GM21360 (cell line): ENCODE results near the gene GPR153.

ENCODE experiments used
- ATAC-seq: cut with Tn5 transposase; IDR thresholded peaks from one replicate; pipeline ENCODE4 v1.9.1; 2021; ENCODE audit warnings: mild to moderate bottlenecking, moderate library complexity; ENCODE audit not compliant: unreplicated experiment

Gene GPR153

DNA sequence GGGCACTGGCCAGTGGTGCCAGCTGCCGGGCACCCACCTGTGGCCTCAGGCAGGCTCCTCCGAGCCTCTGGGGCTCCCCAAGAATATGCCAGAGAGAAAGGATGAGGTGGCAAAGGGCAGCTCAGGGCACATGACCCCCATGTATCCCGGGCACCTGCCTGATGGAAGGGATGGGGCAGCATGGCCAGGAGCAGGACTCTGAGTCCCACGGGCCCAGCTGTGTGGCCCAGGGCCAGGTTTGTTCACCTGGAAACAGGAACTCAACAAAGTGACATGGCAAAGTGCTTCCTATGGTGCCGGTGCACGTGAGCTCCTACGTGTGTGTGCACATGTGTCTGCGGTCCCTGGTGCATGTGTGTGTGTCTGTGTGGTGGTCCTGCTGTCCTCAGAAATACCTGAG lies 9.5 kb upstream of the GPR153 start:
- ATAC-seq: no peak

DNA sequence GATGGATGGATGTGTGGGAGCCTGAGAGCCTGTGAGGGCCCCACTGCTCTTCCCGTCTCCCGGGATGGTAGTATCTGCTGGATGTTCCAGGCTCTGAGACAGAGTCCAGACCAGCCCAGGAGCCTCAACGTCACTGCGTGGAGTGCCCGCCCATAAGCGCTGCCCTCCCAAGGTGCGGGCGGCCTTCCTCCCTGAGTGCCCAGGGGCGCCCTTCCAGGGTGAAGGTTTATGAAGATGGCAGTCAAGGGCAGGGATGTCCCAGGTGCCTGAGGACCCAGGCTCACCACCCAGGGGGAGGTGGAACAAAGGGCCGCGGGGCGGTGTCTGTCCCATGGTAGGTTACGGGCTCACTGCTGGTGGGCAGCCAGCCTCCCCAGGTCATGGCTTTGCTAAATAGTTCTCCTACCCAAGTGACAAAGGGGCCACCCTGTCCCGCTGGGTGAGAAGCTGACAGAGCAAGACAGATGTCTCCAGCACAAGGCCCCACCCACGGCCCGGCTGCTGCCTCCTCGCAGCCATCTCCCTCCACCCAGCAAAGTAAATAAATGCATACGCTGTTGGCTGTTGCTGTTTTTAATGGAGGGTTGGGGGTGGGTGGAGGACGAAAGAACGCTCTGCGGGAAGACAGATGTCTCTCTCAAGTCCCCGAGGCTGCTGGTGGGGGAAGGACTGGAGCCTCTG lies 9.0 kb upstream of the GPR153 start:
- ATAC-seq: no peak

DNA sequence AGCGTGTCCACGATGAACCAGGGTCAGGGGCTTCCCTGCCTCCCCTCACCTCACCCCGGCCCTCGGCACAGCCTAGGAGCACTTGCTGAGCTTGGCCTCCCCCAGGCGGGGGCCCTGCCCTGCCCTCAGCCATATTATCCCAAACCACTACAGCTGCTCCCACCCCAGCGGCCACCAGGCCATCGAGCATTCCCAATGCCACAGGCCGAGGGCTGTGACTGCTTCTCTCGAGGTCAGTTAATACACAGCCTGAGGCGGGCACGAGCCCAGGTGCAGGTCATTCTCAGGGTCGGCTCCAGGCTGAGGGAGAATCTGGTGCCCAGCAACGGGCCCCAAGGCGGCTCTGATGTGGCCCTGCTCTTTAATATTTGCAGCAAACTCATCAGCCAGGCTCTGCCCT lies 8.4 kb upstream of the GPR153 start:
- ATAC-seq: no peak

DNA sequence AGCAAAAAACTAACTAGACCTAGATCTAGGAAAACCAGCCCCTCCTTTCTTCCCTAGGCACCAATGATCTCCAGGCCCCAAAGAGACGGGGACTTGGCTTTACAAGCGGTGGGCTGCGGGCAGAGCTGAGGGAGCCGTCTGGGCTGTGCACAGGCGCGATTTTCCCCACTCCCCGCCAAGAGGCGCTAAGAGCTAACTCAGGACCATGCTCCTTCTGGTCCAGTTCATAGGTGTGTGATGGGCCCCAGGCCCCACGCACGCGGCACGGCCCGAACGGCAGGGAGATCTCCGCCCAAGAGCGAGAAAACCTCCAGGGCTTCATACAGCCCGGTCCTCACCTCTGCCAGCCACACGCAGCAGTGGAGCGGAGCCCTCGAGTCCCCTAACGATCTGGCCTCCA lies 7.5 kb upstream of the GPR153 start:
- no peak for ATAC-seq

DNA sequence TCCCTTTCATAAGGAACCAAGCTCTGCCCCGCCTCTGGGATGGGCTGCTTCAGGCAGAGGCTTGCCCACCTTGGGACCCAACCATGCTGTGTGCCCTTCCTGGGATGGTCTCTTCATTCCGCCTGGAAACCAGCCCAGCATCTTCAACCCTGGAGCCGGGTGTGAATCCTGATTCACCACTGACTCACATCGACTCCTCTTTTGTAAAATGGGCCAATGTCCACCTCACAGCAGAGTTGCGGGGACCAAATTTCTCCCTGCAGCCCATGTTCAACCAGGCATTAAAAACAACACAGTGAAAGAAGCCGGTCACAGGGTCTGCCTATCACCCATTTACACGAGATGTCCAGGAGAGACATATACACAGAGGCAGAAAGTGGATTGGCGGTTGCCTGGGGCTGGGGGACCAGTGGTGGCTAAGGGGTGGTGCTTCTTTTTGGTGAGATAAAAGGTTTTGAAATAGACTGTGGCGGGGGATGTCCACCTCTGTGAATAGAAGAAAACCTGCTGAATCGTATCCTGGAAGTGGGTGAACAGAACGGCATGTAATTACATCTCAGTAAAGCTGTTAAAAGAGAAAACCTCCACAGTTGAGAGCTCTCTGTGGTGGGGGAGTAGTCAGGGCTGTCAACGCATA lies 6.9 kb upstream of the GPR153 start:
- no peak for ATAC-seq

DNA sequence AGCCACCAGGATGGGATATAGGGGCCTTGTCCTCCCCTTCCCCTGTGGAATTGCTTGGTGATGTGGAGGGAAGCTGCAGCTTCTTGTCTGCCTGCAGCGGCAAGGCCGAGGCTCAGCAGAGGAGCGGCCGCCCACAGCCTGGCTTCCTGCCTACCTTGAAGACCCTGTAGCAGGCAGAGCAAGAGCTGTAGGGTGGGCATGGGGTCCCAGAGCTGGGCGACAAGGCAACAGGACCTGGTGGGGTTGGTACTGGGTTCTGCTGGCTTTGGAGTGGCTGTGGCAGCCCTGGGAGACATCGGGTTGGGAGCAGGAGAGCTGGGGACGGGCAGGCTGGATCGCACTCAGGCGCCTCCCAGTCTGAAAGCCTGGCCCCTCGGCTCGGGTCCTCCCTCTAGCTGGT lies 5.7 kb upstream of the GPR153 start:
- no peak for ATAC-seq

DNA sequence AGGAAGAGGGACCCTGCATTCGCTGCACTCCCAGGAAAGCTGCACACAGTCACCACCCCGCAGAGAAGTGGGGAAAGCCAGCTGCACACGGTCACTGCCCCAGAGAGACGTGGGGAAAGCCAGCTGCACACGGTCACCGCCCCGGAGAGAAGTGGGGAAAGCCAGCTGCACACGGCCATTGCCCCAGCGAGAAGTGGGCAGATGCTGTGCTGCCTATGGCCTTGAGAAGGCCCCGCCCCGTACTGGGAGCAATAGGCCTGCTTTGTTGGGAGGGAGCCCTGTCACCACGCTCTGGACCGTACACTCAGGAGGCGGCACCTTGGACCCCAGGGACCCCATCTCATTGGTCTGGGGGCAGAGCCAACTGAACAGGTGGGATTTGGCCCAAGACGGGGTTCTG lies 4.3 kb upstream of the GPR153 start:
- no peak for ATAC-seq

DNA sequence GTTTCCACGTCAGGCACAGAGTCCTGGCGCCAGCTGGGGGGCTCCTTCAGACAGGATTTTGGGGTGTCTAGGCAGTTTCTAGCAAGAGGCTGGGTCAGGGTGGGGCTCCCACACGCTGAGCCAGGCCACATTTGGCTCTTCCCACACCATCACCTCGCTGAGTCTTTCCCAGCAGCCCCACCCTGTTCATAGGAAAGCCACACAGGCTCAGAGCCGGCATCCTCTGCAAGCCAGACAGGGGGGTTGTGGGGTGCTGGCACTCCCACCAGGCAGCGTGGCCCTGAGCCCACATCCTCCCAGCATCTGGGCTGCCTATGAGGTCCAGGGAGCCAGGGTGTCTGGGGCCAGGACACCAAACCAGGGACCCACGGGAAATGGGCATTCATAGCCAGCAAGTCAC lies 2.8 kb upstream of the GPR153 start:
- no peak for ATAC-seq

DNA sequence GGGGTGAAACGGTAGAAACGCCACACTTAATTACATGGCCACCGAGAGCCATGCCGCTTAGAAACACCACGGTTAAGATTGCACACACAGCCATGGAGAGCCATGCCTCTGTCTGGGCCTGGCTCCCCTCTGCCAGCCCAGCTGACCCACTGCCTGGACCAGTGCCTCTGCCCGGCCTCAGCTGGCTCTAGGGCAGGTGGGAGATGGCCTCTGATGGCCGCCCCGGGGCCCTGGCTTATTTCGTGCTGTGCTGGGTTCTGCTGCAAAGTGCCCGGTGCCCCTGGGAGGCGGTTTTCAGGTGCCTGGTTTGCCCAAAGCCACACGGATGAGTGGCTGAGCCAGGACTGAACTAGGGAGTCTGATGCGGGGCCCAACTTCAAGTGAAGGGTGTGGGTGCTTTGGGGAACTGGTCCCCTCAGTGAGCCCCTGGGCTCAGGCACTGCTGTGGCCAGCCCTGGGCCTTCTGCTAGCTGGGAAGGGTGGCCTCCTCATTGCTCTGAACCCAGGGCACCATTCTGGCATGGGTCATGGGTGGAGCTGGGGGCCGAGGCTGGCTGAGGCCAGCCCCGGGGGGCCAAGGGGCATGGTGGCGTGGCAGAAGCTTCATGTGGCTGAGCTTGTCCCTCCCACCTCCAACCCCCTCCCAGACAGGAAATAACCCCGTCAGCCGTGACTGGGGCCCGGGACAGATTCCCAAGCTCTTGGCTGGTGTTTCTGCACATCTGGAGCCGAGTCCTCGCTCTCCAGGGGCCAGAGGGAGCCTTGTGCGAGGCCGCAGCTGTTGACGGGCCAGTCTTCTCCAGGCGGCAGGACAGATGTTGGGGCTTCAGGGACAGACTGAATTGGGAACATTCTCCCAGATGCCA lies 1.9 kb upstream of the GPR153 start:
- no peak for ATAC-seq

DNA sequence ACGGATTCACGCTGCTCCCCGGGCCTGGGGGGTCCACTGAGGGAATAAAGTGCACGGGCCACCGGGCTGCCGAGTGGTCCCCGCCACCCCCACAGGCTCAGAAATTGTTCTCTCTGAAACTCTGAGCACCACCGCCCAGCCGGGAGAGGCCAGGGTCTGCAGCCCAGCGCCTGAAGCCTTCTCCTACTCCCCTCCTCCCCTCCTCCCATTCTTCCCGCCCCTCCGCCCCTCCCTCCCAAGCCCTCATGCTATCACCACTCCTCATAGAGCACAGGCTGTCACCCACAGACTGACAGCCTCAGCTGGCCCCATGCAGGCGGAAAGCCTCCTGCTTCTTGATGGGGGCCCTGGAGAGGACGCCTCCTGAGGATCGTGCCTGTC lies 707 bp upstream of the GPR153 start:
- ATAC-seq: no peak

DNA sequence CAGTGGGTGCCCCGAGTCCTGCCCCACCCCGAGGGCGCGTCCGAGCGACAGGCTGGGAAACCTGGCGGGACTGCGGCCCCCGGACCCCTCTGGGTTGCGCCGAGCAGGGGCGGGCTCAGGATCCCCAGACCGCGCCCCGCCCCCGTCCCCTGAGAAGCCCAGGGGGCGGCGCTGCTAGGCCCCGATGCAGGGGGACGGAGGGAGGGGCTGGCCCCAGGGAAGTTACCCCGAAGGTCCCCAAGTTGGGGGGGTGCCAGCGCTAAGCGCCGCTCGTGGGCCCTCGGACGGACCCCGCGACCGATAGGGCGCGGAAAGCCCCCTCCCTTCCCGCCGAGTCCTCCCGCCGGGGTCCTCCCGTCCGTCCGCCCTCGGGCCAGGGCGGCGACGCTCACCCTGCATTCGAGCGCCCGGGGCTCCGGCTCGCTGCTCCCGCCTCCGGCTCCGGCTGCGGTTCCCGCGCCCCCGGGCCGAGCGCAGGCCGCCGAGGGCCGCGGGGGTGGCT lies 414 bp downstream of the GPR153 start:
- ATAC-seq: peak; percentile 28

DNA sequence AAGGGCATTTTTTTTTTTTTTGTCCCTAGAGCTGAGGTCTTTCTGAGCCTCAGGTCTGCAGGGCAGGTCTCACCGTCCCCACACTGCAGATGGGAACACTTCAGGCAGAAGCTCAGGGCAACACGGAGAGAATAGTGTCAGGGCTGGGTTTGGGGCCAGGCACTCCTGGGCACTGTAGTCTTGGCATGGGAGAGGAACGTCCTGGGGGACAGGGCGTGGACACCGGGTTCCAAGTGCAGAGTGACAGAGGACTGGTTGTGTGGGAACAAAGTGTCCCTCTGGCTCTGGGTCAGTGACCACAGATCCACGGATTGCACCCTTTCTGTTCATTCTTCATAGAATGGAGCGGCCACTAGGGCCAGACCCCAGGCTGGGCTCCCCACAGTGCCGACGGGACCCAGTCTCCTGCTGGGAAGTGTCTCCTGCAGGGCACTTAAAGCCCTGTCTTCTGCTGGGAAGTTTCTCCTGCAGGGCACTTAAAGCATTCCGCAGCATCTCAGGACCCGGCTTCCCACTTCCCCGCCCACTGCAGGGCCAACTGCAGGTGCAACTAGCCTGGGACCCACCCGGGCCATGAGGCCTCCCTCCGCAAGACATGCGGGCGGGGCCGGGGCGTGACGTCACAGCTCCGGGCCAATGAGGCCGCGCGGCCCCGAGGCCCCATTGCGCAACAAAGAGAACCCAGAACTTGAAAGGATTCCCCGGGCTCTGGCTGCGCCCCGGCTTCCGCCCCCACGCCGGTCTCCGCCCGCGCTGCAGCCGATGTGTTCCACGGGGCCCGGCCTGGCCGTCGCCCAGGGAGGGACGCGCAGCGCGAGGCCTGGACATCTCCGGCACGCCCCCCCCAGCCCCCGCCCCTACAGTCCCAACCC lies 1.2 kb downstream of the GPR153 start:
- ATAC-seq: peak; percentile 56

DNA sequence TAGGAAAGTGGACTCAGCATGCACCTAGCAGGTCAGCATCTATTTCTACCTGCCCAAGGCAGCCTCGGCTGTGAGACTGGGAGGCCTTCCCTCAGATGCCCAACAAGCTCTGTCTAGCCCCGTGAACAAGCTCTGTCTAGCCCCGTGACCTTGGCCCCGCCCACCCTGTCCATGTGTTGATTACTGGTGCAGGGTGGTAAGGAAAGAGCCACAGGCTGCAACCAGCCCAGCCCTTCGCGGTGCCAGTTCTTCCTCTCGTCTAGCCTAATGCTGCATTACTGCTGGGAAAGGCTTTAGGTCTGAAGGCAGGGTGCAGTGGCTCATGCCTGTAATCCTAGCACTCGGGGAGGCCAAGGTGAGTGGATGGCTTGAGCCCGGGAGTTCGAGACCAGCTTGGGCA lies 2.2 kb downstream of the GPR153 start:
- ATAC-seq: no peak

DNA sequence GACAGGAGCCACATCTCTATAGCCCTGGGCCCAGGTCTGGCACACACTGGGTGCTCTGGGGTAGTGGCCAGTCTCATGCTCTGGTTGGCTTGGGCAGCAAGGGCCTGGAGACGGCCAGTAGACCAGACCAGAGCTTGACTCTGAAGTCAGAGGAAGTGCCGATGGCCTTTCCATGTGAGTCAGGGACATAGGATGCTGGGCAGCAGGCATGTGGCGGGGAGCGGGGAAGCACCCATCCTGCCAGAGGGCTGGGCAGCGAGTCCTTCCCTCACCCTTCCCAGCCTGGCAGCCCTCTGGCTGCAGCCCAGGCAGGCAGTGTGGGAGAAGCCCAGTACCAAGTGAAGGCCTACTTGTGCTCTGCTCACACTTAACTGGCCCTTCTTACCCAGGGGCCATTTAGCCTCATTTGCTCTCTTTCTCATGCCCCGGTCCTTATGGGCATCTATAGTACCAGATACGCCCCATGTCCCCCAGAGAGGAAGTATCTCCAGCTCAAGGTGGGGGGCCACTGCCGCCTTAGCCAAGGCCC lies 3.3 kb downstream of the GPR153 start:
- ATAC-seq: no peak

DNA sequence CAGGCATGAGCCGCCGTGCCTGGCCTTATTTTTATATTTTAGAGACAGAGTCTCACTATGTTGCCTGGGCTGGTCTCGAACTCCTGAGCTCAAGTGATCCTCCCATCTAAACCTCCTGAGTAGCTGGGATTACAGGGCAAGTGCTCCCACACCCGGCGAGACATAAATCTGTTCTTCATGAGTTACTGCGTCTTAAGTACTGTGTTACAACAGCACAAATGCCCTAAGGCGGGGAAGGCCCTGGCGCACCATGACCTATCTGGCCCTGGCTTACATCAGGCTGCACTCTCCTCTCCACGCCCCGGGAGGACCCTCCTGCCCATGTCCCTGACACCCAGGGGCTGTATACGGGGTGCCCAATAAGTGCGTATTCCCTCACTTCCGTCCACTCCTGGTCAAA lies 4.3 kb downstream of the GPR153 start:
- no peak for ATAC-seq

DNA sequence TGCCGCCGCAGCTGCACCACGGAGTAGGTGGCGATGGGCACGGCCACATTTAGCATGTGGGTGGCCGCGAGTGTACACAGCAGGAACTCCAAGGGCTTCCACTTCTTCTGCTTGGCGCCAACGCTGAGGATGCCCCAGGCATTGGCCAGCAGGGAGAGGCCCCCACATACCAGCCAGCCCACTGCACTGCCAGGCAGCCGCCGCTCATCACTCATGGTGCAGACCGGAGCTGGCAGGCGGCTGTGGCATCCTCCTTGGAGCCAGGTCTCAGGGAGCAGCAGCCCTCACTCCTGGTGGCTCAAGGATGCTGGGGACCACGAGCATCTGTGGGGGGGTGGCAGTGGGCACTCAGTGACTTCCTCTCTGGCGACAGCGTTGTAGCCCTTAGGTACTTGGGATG lies 6.2 kb downstream of the GPR153 start:
- no peak for ATAC-seq

DNA sequence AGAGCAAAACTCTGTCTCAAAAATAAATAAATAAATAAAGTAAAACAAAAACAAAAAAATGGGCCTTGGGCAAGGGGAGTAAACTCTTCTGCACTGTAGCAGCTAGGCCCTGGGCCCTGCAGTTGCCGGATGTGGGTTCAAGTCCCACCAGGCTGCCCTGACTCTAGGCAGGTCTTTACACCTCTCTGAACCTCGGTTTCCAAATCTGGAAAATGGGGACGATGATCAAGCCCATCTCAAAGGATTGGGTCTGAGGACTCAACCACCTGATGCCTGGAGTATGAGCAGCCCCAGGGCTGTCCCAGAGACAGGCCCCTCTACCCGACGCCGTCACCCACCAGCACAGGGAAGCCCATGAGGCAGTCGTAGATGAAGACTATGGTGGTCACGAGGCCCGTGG lies 7.5 kb downstream of the GPR153 start:
- no peak for ATAC-seq

DNA sequence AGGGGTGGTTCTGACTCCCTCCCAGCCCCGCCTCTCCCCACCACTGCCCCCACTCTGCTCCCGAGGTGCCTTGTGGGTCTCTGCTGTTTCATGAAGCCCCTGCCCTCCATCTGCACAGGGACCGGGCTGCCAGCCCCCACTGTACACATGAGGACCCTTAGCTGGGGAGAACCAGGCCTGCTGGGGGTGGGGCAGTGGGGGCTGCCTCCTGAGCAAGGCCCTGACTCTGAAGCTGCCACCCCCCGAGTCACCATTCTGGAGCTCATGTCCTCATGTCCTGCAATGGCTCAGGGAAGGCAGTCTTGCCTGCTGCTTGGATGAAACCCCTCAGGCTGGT lies 8.6 kb downstream of the GPR153 start:
- ATAC-seq: no peak

DNA sequence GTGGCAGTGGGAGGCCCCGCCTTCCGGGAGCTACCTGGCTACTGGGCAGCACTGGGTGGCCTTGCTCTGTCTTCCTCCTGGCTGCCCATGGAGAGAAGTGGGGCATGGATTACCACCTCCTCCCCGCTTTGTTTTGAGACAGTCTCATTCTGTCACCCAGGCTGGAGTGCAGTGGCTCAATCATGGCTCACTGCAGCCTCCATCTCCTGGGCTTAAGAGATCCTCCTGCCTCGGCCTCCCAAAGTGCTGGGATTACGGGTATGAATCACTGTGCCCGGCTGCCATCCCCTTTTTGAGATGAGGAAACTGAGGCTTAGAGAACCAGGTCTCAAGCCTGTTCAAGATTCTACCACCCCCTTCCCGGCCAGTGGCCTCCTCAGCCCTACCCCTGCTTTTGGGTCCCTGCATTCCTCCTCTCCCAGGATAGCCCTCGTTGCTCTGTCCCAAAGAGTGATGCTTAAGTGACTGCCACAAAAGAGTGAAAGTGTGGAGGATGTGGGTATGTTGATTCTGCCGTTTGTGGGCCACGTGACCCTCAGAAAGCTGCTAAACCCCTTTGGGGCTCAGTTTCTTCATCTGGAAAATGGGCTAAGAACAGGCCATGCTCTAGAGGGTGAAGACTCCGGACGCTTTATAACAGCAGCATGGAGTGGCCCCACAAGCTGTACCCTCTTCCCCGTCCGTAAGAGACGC lies 9.1 kb downstream of the GPR153 start:
- ATAC-seq: no peak

DNA sequence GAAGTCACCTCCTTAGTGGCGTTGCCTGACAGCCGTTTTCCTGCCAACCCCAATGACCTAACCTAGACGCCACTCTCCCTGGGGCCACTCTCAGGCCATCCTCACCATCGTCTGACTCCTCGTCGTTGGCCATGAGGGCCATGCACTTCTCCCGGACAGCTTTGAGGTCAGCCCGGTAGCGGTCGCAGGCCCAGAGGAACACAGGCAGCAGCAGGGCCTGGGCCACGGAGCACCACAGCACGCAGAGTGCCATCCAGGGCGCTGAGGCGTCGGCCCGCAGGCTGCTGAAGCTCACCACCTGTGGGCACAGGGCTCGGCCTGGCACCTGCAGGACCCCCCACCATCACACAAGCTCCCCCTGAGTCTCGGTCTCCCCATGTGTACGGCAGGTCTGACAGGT lies 9.7 kb downstream of the GPR153 start:
- no peak for ATAC-seq
